AG10803 (cell line): ENCODE results near the gene MGARP.

Source experiments
- DNase-seq: peaks from one replicate; pipeline ENCODE4 v3.0.0; 2010; ENCODE audit warnings: low read depth
- H3K4me3 ChIP-seq: 2 replicates; pipeline ENCODE4 v1.5.1; 2011; ENCODE audit warnings: mild to moderate bottlenecking, low read length, control low read depth
- TF ChIP-seq, protein P1 (sequence below): conservative IDR thresholded peaks from 2 replicates; pipeline ENCODE4 v1.5.1; 2011; ENCODE audit warnings: mild to moderate bottlenecking, low read length, control low read depth, inconsistent platforms

Gene MGARP

DNA sequence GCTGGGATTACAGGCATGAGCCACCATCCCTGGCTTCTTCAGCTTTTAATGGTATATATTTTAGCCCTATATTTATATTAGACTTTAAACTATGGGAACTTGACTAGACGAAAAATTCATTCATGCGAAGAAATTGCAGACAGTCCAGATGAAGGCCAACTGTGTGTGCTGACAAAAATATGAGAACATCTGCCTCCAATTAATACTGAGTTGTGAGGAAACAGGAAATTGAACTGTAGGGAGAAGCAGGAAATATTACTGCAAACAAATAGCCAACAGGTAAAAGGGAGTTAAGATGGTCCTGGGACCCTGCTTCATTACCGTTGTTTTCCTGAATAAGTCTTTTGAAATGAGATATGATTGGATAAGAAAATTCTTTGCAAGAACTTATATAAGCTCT is 26.3 kb downstream of the MGARP start:
- H3K4me3 ChIP-seq, result no peak overlapping the region
- TF ChIP-seq, protein P1, sequence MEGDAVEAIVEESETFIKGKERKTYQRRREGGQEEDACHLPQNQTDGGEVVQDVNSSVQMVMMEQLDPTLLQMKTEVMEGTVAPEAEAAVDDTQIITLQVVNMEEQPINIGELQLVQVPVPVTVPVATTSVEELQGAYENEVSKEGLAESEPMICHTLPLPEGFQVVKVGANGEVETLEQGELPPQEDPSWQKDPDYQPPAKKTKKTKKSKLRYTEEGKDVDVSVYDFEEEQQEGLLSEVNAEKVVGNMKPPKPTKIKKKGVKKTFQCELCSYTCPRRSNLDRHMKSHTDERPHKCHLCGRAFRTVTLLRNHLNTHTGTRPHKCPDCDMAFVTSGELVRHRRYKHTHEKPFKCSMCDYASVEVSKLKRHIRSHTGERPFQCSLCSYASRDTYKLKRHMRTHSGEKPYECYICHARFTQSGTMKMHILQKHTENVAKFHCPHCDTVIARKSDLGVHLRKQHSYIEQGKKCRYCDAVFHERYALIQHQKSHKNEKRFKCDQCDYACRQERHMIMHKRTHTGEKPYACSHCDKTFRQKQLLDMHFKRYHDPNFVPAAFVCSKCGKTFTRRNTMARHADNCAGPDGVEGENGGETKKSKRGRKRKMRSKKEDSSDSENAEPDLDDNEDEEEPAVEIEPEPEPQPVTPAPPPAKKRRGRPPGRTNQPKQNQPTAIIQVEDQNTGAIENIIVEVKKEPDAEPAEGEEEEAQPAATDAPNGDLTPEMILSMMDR, result no peak
- DNase-seq, result peak; percentile 83

DNA sequence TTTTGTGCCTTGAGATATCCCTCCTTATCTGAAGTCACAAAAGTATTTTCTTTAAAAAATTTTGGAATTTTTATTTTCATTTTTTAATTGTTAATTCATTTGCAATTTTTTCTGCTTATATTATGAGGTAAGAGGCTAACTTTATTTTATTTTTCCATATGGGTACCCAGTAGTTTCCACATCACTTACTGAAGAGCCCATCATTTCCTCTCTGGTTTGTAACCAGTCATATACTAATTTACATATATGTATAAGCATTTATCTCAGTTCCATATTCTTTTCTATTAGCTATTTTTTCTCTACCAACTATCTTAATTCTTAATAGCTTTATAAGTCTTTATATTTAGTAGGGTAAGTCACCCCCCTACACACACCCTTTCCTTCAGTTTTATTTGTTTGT is 27.0 kb downstream of the MGARP start:
- DNase-seq, result no peak

DNA sequence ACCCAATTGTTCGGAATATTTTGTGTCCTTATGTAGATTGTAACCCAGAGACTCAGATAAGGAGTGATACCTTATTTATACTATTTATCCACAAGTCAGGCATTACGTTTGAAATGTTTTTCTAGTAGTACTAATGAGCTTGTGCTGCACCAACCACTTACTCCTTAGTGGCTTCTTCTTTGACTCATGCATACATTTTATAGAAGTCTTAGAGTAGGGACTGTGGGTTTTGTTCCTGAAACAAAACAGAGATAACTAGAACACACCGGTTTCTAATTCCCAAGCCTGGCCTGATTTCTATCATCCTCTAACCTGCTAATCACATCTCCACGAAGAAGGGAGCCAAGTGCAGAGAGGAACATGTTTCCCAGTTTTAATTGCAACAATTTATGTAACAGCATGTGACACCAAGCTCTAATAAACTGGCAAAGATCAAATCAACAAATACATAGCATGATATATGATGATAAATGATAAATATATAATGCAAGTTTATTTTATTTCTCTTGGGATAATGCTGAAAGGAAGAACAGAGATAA is 32.3 kb downstream of the MGARP start:
- no peak for DNase-seq
- TF ChIP-seq, protein P1, result no peak
- H3K4me3 ChIP-seq, result no peak overlapping the region

More for the DNA sequence above, 27.0 kb downstream of the MGARP start:
- H3K4me3 ChIP-seq, result no peak overlapping the region
- TF ChIP-seq, protein P1, result no peak

DNA sequence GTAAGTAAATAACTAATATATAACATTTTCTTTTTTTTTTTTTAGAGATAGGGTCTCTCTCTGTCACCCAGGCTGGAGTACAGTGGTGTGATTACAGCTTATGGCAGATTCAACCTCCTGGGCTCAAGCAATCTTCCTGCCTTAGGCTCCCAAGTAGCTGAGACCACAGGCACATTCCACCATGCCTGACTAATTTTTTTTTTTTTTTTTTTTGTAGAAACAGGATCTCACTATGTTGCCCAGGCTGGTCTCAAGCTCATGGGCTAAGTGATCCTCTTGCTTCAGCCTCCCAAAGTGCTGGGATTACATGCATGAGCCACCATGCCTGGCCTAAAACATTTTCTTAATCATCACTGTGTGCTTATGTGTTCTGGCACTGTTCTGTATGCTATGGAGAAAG is 32.8 kb downstream of the MGARP start:
- no peak overlapping the region for H3K4me3 ChIP-seq
- TF ChIP-seq, protein P1, result no peak
- peak; percentile 62 for DNase-seq

DNA sequence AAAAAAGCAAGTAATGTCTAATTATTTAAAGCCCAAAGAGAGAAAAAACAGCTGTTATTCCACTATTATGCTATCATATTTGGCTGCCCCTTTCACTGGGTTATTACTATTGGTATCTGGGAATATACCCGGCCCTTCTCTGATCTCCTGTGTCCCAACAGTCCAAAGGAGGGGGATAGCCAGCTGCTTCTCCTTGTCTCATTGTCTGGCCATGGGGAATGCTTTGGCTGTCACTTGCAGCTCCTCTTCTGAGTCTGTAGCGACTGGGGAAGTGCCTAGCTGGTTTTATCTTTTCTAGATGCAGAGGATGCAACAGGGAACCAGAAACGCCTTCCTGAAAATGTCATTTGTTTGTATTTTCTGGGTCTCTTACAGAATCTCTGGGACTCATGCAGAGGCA is 33.9 kb downstream of the MGARP start:
- TF ChIP-seq, protein P1, result no peak
- no peak overlapping the region for H3K4me3 ChIP-seq
- no peak for DNase-seq

DNA sequence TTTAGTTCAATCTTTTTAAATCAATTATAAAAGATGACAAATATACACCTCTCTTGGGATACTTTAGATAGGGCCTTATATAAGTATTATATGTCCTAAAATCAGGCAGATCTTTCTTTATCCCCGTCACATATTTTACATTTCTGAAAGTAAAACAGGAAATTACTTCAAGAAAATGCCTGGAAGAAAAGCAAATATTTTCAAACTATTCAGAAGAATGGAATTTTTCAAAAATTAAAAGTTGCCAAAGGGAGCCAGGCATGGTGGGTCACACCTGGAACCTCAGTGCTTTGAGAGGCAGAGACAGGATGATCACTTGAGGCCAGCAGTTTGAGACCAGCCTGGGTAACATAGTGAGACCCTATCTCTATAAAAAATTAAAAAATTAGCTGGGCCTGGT is 34.4 kb downstream of the MGARP start:
- no peak overlapping the region for H3K4me3 ChIP-seq
- DNase-seq, result peak; percentile 70
- TF ChIP-seq, protein P1, result no peak

DNA sequence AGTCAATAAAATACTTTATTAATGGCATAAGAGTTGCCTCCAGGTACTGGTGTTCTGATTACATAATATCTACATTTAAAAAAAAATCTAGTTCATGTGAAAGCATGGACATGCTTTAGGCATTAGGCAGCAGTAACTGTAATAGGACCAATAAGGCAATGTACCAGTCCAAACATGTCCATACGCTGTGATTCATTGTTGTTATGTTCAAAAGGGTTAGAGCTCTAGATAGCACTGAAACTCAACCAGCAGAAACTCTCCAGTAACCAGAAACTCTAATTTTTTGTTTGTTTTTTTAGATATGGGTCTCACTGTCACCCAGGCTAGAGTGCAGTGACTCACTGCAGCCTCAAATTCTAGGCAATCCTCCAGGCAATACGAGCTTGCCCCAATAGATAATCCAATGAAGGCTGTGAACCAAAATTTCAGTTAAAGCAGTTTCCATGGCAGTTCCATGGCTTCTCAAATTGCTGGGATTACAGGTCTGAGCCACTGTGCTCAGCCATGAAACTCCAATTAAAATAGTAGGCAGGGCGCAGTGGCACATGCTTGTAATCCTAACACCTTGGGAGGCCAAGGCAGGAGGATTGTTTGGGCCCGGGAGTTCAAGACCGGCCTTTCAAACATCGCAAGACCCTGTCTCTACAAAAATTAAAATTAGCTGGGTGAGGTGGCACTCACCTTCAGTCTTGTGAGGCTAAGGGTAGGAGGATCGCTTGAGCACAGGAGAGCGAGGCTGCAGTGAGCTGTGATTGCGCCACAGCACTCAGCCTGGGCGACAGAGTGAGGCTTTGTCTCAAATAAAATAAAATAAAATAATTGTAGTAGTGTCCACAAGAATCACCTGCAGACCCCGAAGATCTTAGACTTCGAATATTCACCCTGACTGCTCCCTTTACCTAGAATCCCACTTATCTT is 36.3 kb downstream of the MGARP start:
- TF ChIP-seq, protein P1, result no peak
- peak; percentile 99 for DNase-seq
- no peak overlapping the region for H3K4me3 ChIP-seq
